Measurements from ENCODE around the gene TMPRSS3. TPM values are rescaled to one million over a fixed set of nuclear protein-coding genes. Genes with fewer than 3 reads are reported as not detected.

The TMPRSS3 gene
- polyA plus RNA-seq, 1 of the 3 experiments (the other 2 are of a cell fraction) = not detected

DNA sequence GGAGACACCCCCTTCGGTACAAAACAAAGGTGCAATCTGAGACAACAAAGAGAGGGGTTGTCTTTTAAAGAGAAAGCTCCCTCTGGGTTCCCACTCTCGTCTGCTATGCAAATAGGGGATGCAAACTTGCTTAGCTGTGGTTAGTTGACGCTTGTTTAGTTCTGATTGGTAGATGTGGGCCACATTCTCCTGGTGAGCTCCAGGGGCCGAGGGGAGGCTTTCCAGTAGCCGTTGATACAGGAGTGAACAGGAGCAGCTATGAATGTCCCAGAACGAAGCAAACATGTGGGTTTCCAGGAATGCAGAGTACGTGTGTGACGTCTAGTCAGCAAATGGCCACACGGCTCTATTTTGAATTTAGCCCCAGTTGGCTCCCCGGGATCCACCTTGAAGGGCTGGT is 59.8 kb downstream of the TMPRSS3 start:
- no peak overlapping the region for H3K9ac ChIP-seq
- H3K4me1 ChIP-seq (ENCODE audit: control insufficient read depth in 1 of 2, insufficient read depth in 2 of 2, low read depth in 1 of 2, low read length in 1 of 2) = no peaks in the 10 kb centered on the region
- H3K9me3 ChIP-seq = no peaks in the 10 kb centered on the region
- no peak overlapping the region for H3K27ac ChIP-seq (ENCODE audit: low read depth in 2 of 2, low read length in 1 of 2)
- no peaks in the 10 kb centered on the region for H3K36me3 ChIP-seq (replicated peaks in 1 of 2; ENCODE audit: control insufficient read depth in 1 of 2, insufficient read depth in 2 of 2, low read length in 1 of 2)
- POLR2A ChIA-PET = no interaction called here
- DNase-seq = no peak
- H3F3A ChIP-seq (replicated peaks; ENCODE audit: insufficient read depth) = no peaks in the 10 kb centered on the region
- no peak overlapping the region for H3K4me2 ChIP-seq
- H2AFZ ChIP-seq (ENCODE audit: low read depth) = no peak overlapping the region
- 33% methylated on average over 10 of the region's 10 CpGs for WGBS (ENCODE audit: low lambda C conversion rate)
- H3K27me3 ChIP-seq (ENCODE audit: insufficient read depth) = no peaks in the 10 kb centered on the region
- no peaks in the 10 kb centered on the region for H3K9me2 ChIP-seq
- CTCF ChIA-PET = interaction anchor here (0.8 to 1.4 kb wide), 2 partner anchors 26 to 191 kb away, joined by 3 to 6 read pairs; no protein-coding TSS in a partner anchor
- H3K79me2 ChIP-seq (ENCODE audit: insufficient read depth) = no peaks in the 10 kb centered on the region
- no peak overlapping the region for H3K4me3 ChIP-seq (ENCODE audit: low read depth in 2 of 2, low read length in 1 of 2)
- no peak for TF ChIP-seq USF1 (IDR thresholded peaks at IDR 0.05; ENCODE audit: borderline replicate concordance, low read depth)
- TF ChIP-seq FOSL2 (IDR thresholded peaks at IDR 0.05; ENCODE audit: borderline replicate concordance, low read depth) = no peak
- no peak for TF ChIP-seq GATA2 (CRISPR knock-in tag; IDR thresholded peaks at IDR 0.05)
- TF ChIP-seq TEAD4 (IDR thresholded peaks at IDR 0.05; ENCODE audit: borderline replicate concordance, insufficient read depth) = no peak
- TF ChIP-seq USF2 (IDR thresholded peaks at IDR 0.05; ENCODE audit: borderline replicate concordance, low read depth, low read length) = no peak
- no peak for TF ChIP-seq REST (IDR thresholded peaks at IDR 0.05; ENCODE audit: low read depth, low read length)
- TF ChIP-seq TCF12 (IDR thresholded peaks at IDR 0.05) = no peak
- no peak for TF ChIP-seq FOXJ3 (CRISPR knock-in tag; IDR thresholded peaks at IDR 0.05)
- no peak for TF ChIP-seq EZH2phosphoT487 (IDR thresholded peaks at IDR 0.05; ENCODE audit: borderline replicate concordance, low read depth)
- TF ChIP-seq JUND (IDR thresholded peaks at IDR 0.05) = no peak
- TF ChIP-seq MXI1 (IDR thresholded peaks at IDR 0.05; ENCODE audit: low read depth, low read length) = no peak
- TF ChIP-seq, protein P1, sequence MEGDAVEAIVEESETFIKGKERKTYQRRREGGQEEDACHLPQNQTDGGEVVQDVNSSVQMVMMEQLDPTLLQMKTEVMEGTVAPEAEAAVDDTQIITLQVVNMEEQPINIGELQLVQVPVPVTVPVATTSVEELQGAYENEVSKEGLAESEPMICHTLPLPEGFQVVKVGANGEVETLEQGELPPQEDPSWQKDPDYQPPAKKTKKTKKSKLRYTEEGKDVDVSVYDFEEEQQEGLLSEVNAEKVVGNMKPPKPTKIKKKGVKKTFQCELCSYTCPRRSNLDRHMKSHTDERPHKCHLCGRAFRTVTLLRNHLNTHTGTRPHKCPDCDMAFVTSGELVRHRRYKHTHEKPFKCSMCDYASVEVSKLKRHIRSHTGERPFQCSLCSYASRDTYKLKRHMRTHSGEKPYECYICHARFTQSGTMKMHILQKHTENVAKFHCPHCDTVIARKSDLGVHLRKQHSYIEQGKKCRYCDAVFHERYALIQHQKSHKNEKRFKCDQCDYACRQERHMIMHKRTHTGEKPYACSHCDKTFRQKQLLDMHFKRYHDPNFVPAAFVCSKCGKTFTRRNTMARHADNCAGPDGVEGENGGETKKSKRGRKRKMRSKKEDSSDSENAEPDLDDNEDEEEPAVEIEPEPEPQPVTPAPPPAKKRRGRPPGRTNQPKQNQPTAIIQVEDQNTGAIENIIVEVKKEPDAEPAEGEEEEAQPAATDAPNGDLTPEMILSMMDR (IDR thresholded peaks at IDR 0.05) = no peak
- H4K20me1 ChIP-seq (ENCODE audit: insufficient read depth) = no peaks in the 10 kb centered on the region
